C4-2B (cell line): Measurements from ENCODE around the gene SLIT3.
A peak's percentile ranks its signal among the peaks of the same experiment; 100 is the strongest.

Source experiments
- H3K27ac ChIP-seq: fragments of 450-650 bp; 2 replicates; pipeline ENCODE4 v1.5.1; 2017
- CTCF ChIP-seq: fragments of 450-650 bp; conservative IDR thresholded peaks from 2 replicates; pipeline ENCODE4 v1.5.1; 2017; ENCODE audit warnings: mild to moderate bottlenecking
- ZFX ChIP-seq: fragments of 450-650 bp; IDR thresholded peaks from 2 replicates; pipeline ENCODE4 v1.6.1; 2017

Gene SLIT3

GRCh38 chr5:168683927-168684295, 617.0 kb downstream of the SLIT3 start:
- TF ChIP-seq CTCF (no peak), ZFX (no peak)
- H3K27ac ChIP-seq = no peak overlapping the region

GRCh38 chr5:168683247-168683926, 617.6 kb downstream of the SLIT3 start:
- H3K27ac ChIP-seq = no peak overlapping the region
- no peak for TF ChIP-seq CTCF
- TF ChIP-seq ZFX = no peak

- TF ChIP-seq CTCF (no peak), ZFX (no peak)
- H3K27ac ChIP-seq = no peak overlapping the region
These were observed 619.3 kb downstream of the SLIT3 start for GRCh38 chr5:168681556-168682183.

- TF ChIP-seq ZFX = no peak
- TF ChIP-seq CTCF = no peak
- no peak overlapping the region for H3K27ac ChIP-seq
These were observed 620.5 kb downstream of the SLIT3 start for GRCh38 chr5:168680395-168680794.

GRCh38 chr5:168679515-168679920, 621.4 kb downstream of the SLIT3 start:
- no peak overlapping the region for H3K27ac ChIP-seq
- TF ChIP-seq CTCF = peak; percentile 94
- no peak for TF ChIP-seq ZFX

- H3K27ac ChIP-seq = no peak overlapping the region
- TF ChIP-seq ZFX = no peak
- TF ChIP-seq CTCF = no peak
These were observed 624.4 kb downstream of the SLIT3 start for GRCh38 chr5:168676501-168676900.

- TF ChIP-seq ZFX = no peak
- no peak for TF ChIP-seq CTCF
- H3K27ac ChIP-seq = no peak overlapping the region
These were observed 625.0 kb downstream of the SLIT3 start for GRCh38 chr5:168675883-168676408.
